ENCODE measurements around the gene ETV3L.

The ETV3L gene

GRCh38 chr1:157088607-157089006 is 11.0 kb downstream of the ETV3L start:
- DNase-seq (ENCODE audit: low read depth), result no peak
- no peak for TF ChIP-seq CTCF (conservative IDR thresholded peaks at IDR 0.05; ENCODE audit: control insufficient read depth, insufficient read depth, low read depth, low read length)
- no peak overlapping the region for H3K4me3 ChIP-seq (ENCODE audit: control insufficient read depth, low read depth, low read length)

- H3K4me3 ChIP-seq (ENCODE audit: control insufficient read depth, low read depth, low read length), result no peak overlapping the region
- DNase-seq (ENCODE audit: low read depth), result no peak
These were observed 12.6 kb downstream of the ETV3L start for GRCh38 chr1:157087030-157087429.

GRCh38 chr1:157086299-157086698 is 13.3 kb downstream of the ETV3L start:
- DNase-seq (ENCODE audit: low read depth), result no peak
- TF ChIP-seq CTCF (conservative IDR thresholded peaks at IDR 0.05; ENCODE audit: control insufficient read depth, insufficient read depth, low read depth, low read length), result no peak

More at GRCh38 chr1:157087030-157087429, 12.6 kb downstream of the ETV3L start:
- TF ChIP-seq CTCF (conservative IDR thresholded peaks at IDR 0.05; ENCODE audit: control insufficient read depth, insufficient read depth, low read depth, low read length), result no peak

GRCh38 chr1:157085421-157085820 is 14.2 kb downstream of the ETV3L start:
- TF ChIP-seq CTCF (conservative IDR thresholded peaks at IDR 0.05; ENCODE audit: control insufficient read depth, insufficient read depth, low read depth, low read length), result no peak
- H3K4me3 ChIP-seq (ENCODE audit: control insufficient read depth, low read depth, low read length), result no peak overlapping the region
- DNase-seq (ENCODE audit: low read depth), result peak; percentile 25

More at GRCh38 chr1:157086299-157086698, 13.3 kb downstream of the ETV3L start:
- H3K4me3 ChIP-seq (ENCODE audit: control insufficient read depth, low read depth, low read length), result no peak overlapping the region

GRCh38 chr1:157084720-157085119 is 14.9 kb downstream of the ETV3L start:
- H3K4me3 ChIP-seq (ENCODE audit: control insufficient read depth, low read depth, low read length), result no peak overlapping the region
- no peak for DNase-seq (ENCODE audit: low read depth)
- no peak for TF ChIP-seq CTCF (conservative IDR thresholded peaks at IDR 0.05; ENCODE audit: control insufficient read depth, insufficient read depth, low read depth, low read length)

- H3K4me3 ChIP-seq (ENCODE audit: control insufficient read depth, low read depth, low read length), result no peak overlapping the region
- no peak for TF ChIP-seq CTCF (conservative IDR thresholded peaks at IDR 0.05; ENCODE audit: control insufficient read depth, insufficient read depth, low read depth, low read length)
These were observed 17.9 kb downstream of the ETV3L start for GRCh38 chr1:157081707-157082106.

GRCh38 chr1:157080714-157081113 is 18.9 kb downstream of the ETV3L start:
- no peak for DNase-seq (ENCODE audit: low read depth)
- no peak for TF ChIP-seq CTCF (conservative IDR thresholded peaks at IDR 0.05; ENCODE audit: control insufficient read depth, insufficient read depth, low read depth, low read length)
- H3K4me3 ChIP-seq (ENCODE audit: control insufficient read depth, low read depth, low read length), result no peak overlapping the region

More at GRCh38 chr1:157081707-157082106, 17.9 kb downstream of the ETV3L start:
- DNase-seq (ENCODE audit: low read depth), result no peak

Measured in fibroblast of mammary gland (primary cell).